Measurements from ENCODE around the gene RPS15.
A peak's percentile ranks its signal among the peaks of the same experiment; 100 is the strongest.

The RPS15 gene

GRCh38 chr19:1438035-1438932 lies at the start of gene RPS15:
Gene RPS15 (plus strand): TSS chr19:1438396. CDS start chr19:1438426, 30 bp downstream.
- peak; percentile 82 to 83 for DNase-seq (ENCODE audit: low read depth in 2 of 2)

- no peak for DNase-seq (ENCODE audit: low read depth in 2 of 2)
Observed at GRCh38 chr19:1388637-1389026, 49.6 kb upstream of the RPS15 start.

GRCh38 chr19:1389033-1389940 lies 48.9 kb upstream of the RPS15 start:
- no peak for DNase-seq (ENCODE audit: low read depth in 2 of 2)

- DNase-seq (ENCODE audit: low read depth in 2 of 2): no peak
Observed at GRCh38 chr19:1390890-1391423, 47.2 kb upstream of the RPS15 start.

- DNase-seq (ENCODE audit: low read depth in 2 of 2): no peak
Observed at GRCh38 chr19:1392407-1392806, 45.8 kb upstream of the RPS15 start.

- DNase-seq (ENCODE audit: low read depth in 2 of 2): no peak
Observed at GRCh38 chr19:1392939-1393530, 45.2 kb upstream of the RPS15 start.

- DNase-seq (ENCODE audit: low read depth in 2 of 2): no peak
Observed at GRCh38 chr19:1393841-1394240, 44.4 kb upstream of the RPS15 start.

- no peak for DNase-seq (ENCODE audit: low read depth in 2 of 2)
Observed at GRCh38 chr19:1394252-1395193, 43.7 kb upstream of the RPS15 start.

GRCh38 chr19:1395194-1396018 lies 42.8 kb upstream of the RPS15 start:
- DNase-seq (ENCODE audit: low read depth in 2 of 2): no peak

GRCh38 chr19:1396019-1396767 lies 42.0 kb upstream of the RPS15 start:
- no peak for DNase-seq (ENCODE audit: low read depth in 2 of 2)

- DNase-seq (ENCODE audit: low read depth in 2 of 2): no peak
Observed at GRCh38 chr19:1396768-1397679, 41.2 kb upstream of the RPS15 start.

- DNase-seq (ENCODE audit: low read depth in 2 of 2): no peak
Observed at GRCh38 chr19:1397838-1398237, 40.4 kb upstream of the RPS15 start.

GRCh38 chr19:1399079-1399478 lies 39.1 kb upstream of the RPS15 start:
- no peak for DNase-seq (ENCODE audit: low read depth in 2 of 2)

GRCh38 chr19:1399745-1400144 lies 38.5 kb upstream of the RPS15 start:
- no peak for DNase-seq (ENCODE audit: low read depth in 2 of 2)

- no peak for DNase-seq (ENCODE audit: low read depth in 2 of 2)
Observed at GRCh38 chr19:1400281-1401137, 37.7 kb upstream of the RPS15 start.

GRCh38 chr19:1401138-1401888 lies 36.9 kb upstream of the RPS15 start, which contains the start of gene GAMT:
Gene GAMT (minus strand): TSS chr19:1401542. CDS start chr19:1401476, 66 bp downstream.
- no peak for DNase-seq (ENCODE audit: low read depth in 2 of 2)
